ENCODE data around the gene SHPK. TPM values are rescaled to one million over a fixed set of nuclear protein-coding genes. Genes with fewer than 3 reads are reported as not detected.

Gene SHPK
- polyA plus RNA-seq, 10 donors, result 4.6 to 10.7 (median 7.3) TPM

Other genes starting within 250 kb of the SHPK start
- under 1 TPM in 9 of 10 donors, not detected in 1; 0.15 to 0.38 (median 0.27) TPM for gene OR3A2, start 249.9 kb downstream of the SHPK start, polyA plus RNA-seq (ENCODE audit: insufficient read length in 10 of 10)
- gene OR1E1, start 237.8 kb downstream of the SHPK start, polyA plus RNA-seq (ENCODE audit: insufficient read length in 10 of 10), result under 1 TPM in 2 of 10 donors, not detected in 8; 0.15 to 0.16 TPM
- under 1 TPM in 5 of 10 donors, not detected in 5; 0.04 to 0.17 (median 0.12) TPM for gene OR3A3, start 224.9 kb downstream of the SHPK start, polyA plus RNA-seq (ENCODE audit: insufficient read length in 10 of 10)
- not detected for gene OR1E2, start 202.4 kb downstream of the SHPK start, polyA plus RNA-seq (ENCODE audit: insufficient read length in 10 of 10)
- 1 to 10 TPM in 1 of 10 donors, under 1 TPM in 8, not detected in 1; 0.08 to 1.2 (median 0.63) TPM for gene SPATA22, start 164.4 kb downstream of the SHPK start, polyA plus RNA-seq (ENCODE audit: insufficient read length in 10 of 10)
- gene ASPA, start 160.3 kb downstream of the SHPK start, polyA plus RNA-seq (ENCODE audit: insufficient read length in 10 of 10), result 1 to 10 TPM; 2.6 to 6.7 (median 4.1) TPM
- 1 to 10 TPM; 1.0 to 2.3 (median 1.5) TPM for gene TRPV3, start 78.4 kb downstream of the SHPK start, polyA plus RNA-seq (ENCODE audit: insufficient read length in 10 of 10)
- gene TRPV1, start 26.8 kb downstream of the SHPK start, polyA plus RNA-seq (ENCODE audit: insufficient read length in 10 of 10), result 1 to 10 TPM; 3.2 to 8.8 (median 4.8) TPM
- gene CTNS, start 510 bp upstream of the SHPK start, polyA plus RNA-seq (ENCODE audit: insufficient read length in 10 of 10), result 10 to 100 TPM in 3 of 10 donors, 1 to 10 TPM in 7; 7.2 to 11.7 (median 8.6) TPM
- 10 to 100 TPM; 39.9 to 87.0 (median 57.2) TPM for gene TAX1BP3, start 32.3 kb upstream of the SHPK start, polyA plus RNA-seq (ENCODE audit: insufficient read length in 10 of 10)
- 10 to 100 TPM; 25.9 to 46.3 (median 34.4) TPM for gene EMC6, start 32.6 kb upstream of the SHPK start, polyA plus RNA-seq (ENCODE audit: insufficient read length in 10 of 10)
- 10 to 100 TPM; 18.0 to 33.5 (median 26.4) TPM for gene P2RX5, start 59.9 kb upstream of the SHPK start, polyA plus RNA-seq (ENCODE audit: insufficient read length in 10 of 10)
- gene HASPIN, start 87.7 kb upstream of the SHPK start, polyA plus RNA-seq (ENCODE audit: insufficient read length in 10 of 10), result 1 to 10 TPM; 4.1 to 7.2 (median 5.7) TPM
- gene ITGAE, start 164.9 kb upstream of the SHPK start, polyA plus RNA-seq (ENCODE audit: insufficient read length in 10 of 10), result 10 to 100 TPM; 29.4 to 34.8 (median 33.2) TPM
- 10 to 100 TPM; 44.9 to 85.9 (median 57.3) TPM for gene NCBP3, start 210.0 kb upstream of the SHPK start, polyA plus RNA-seq (ENCODE audit: insufficient read length in 10 of 10)